Memory B cell (primary cell): ENCODE data around the gene ZNF516.

Experiments used
- ATAC-seq: fragments of 150-1000 bp; cut with Tn5 transposase; 2 replicates; pipeline ENCODE4 v1.10.0; 2021; ENCODE audit warnings: low read depth, mild to moderate bottlenecking, moderate library complexity
- DNase-seq, 2 donors: peaks; one replicate each; pipeline ENCODE4 v3.0.0; 2022; ENCODE audit warnings: low spot score in 2 of 2
- H3K27ac Mint-ChIP-seq: one replicate; pipeline ENCODE4 v1.8.0; 2022; ENCODE audit warnings: mild to moderate bottlenecking, moderate library complexity, mixed read lengths
- H3K27me3 Mint-ChIP-seq: one replicate; pipeline ENCODE4 v1.8.0; 2022; ENCODE audit warnings: mixed read lengths
- H3K36me3 Mint-ChIP-seq: one replicate; pipeline ENCODE4 v1.8.0; 2022; ENCODE audit warnings: mild to moderate bottlenecking, mixed read lengths
- H3K4me1 Mint-ChIP-seq: one replicate; pipeline ENCODE4 v1.8.0; 2022; ENCODE audit warnings: mixed read lengths
- H3K4me3 Mint-ChIP-seq: one replicate; pipeline ENCODE4 v1.8.0; 2022; ENCODE audit warnings: mild to moderate bottlenecking, moderate library complexity, mixed read lengths
- H3K9me3 Mint-ChIP-seq: one replicate; pipeline ENCODE4 v1.8.0; 2022; ENCODE audit warnings: mixed read lengths

ZNF516 gene

GRCh38 chr18:76391746-76392145 is 103.3 kb downstream of the ZNF516 start:
- ATAC-seq (no peak), DNase-seq (no peak)
- Mint-ChIP-seq H3K36me3 (no peaks in the 10 kb centered on the region), H3K27ac (no peak overlapping the region), H3K27me3 (no peaks in the 10 kb centered on the region), H3K4me1 (peaks cover 8% of the 10 kb centered on the region), H3K4me3 (no peak overlapping the region), H3K9me3 (no peaks in the 10 kb centered on the region)

GRCh38 chr18:76391038-76391437 is 104.0 kb downstream of the ZNF516 start:
- H3K27me3 Mint-ChIP-seq = no peaks in the 10 kb centered on the region
- DNase-seq (no peak), ATAC-seq (no peak)
- H3K27ac Mint-ChIP-seq = no peak overlapping the region
- H3K4me3 Mint-ChIP-seq = no peak overlapping the region
- H3K36me3 Mint-ChIP-seq = no peaks in the 10 kb centered on the region
- peaks cover 8% of the 10 kb centered on the region for H3K4me1 Mint-ChIP-seq
- no peaks in the 10 kb centered on the region for H3K9me3 Mint-ChIP-seq

GRCh38 chr18:76390452-76391035 is 104.5 kb downstream of the ZNF516 start:
- Mint-ChIP-seq H3K27ac (no peak overlapping the region), H3K9me3 (no peaks in the 10 kb centered on the region), H3K4me3 (no peak overlapping the region), H3K36me3 (no peaks in the 10 kb centered on the region), H3K27me3 (no peaks in the 10 kb centered on the region), H3K4me1 (peaks cover 8% of the 10 kb centered on the region)
- no peak for ATAC-seq
- DNase-seq = no peak

GRCh38 chr18:76389716-76390115 is 105.3 kb downstream of the ZNF516 start:
- Mint-ChIP-seq H3K36me3 (no peaks in the 10 kb centered on the region), H3K9me3 (no peaks in the 10 kb centered on the region), H3K4me1 (peaks cover 8% of the 10 kb centered on the region), H3K27me3 (no peaks in the 10 kb centered on the region), H3K4me3 (no peak overlapping the region), H3K27ac (no peak overlapping the region)
- ATAC-seq (no peak), DNase-seq (no peak)

GRCh38 chr18:76388891-76389423 is 106.1 kb downstream of the ZNF516 start:
- DNase-seq (no peak), ATAC-seq (no peak)
- Mint-ChIP-seq H3K4me3 (no peak overlapping the region), H3K4me1 (peaks cover 8% of the 10 kb centered on the region), H3K36me3 (no peaks in the 10 kb centered on the region), H3K9me3 (no peaks in the 10 kb centered on the region), H3K27me3 (no peaks in the 10 kb centered on the region), H3K27ac (no peak overlapping the region)

- no peaks in the 10 kb centered on the region for H3K27me3 Mint-ChIP-seq
- ATAC-seq (no peak), DNase-seq (no peak)
- no peak overlapping the region for H3K4me3 Mint-ChIP-seq
- peaks cover 8% of the 10 kb centered on the region for H3K4me1 Mint-ChIP-seq
- H3K36me3 Mint-ChIP-seq = no peaks in the 10 kb centered on the region
- H3K9me3 Mint-ChIP-seq = no peaks in the 10 kb centered on the region
- no peak overlapping the region for H3K27ac Mint-ChIP-seq
Observed at GRCh38 chr18:76388261-76388660, 106.8 kb downstream of the ZNF516 start.

- Mint-ChIP-seq H3K27ac (no peak overlapping the region), H3K9me3 (no peaks in the 10 kb centered on the region), H3K4me3 (no peak overlapping the region), H3K4me1 (peaks cover 8% of the 10 kb centered on the region), H3K27me3 (no peaks in the 10 kb centered on the region), H3K36me3 (no peaks in the 10 kb centered on the region)
- DNase-seq (no peak), ATAC-seq (no peak)
Observed at GRCh38 chr18:76387608-76388007, 107.4 kb downstream of the ZNF516 start.

GRCh38 chr18:76386886-76387285 is 108.2 kb downstream of the ZNF516 start:
- no peaks in the 10 kb centered on the region for H3K27me3 Mint-ChIP-seq
- peaks cover 8% of the 10 kb centered on the region for H3K4me1 Mint-ChIP-seq
- ATAC-seq (no peak), DNase-seq (no peak)
- H3K9me3 Mint-ChIP-seq = no peaks in the 10 kb centered on the region
- no peaks in the 10 kb centered on the region for H3K36me3 Mint-ChIP-seq
- no peak overlapping the region for H3K4me3 Mint-ChIP-seq
- no peak overlapping the region for H3K27ac Mint-ChIP-seq

GRCh38 chr18:76386071-76386470 is 109.0 kb downstream of the ZNF516 start:
- Mint-ChIP-seq H3K36me3 (no peaks in the 10 kb centered on the region), H3K9me3 (no peaks in the 10 kb centered on the region), H3K4me1 (peaks cover 4% of the 10 kb centered on the region), H3K27me3 (no peaks in the 10 kb centered on the region), H3K4me3 (no peak overlapping the region), H3K27ac (no peak overlapping the region)
- no peak for DNase-seq
- no peak for ATAC-seq

GRCh38 chr18:76385681-76385975 is 109.4 kb downstream of the ZNF516 start:
- Mint-ChIP-seq H3K4me1 (peaks cover 3% of the 10 kb centered on the region), H3K27ac (no peak overlapping the region), H3K27me3 (no peaks in the 10 kb centered on the region), H3K9me3 (no peaks in the 10 kb centered on the region), H3K36me3 (no peaks in the 10 kb centered on the region), H3K4me3 (no peak overlapping the region)
- DNase-seq (no peak), ATAC-seq (no peak)

GRCh38 chr18:76384861-76385680 is 110.0 kb downstream of the ZNF516 start:
- H3K27me3 Mint-ChIP-seq = no peaks in the 10 kb centered on the region
- H3K4me3 Mint-ChIP-seq = no peak overlapping the region
- no peak overlapping the region for H3K27ac Mint-ChIP-seq
- H3K9me3 Mint-ChIP-seq = no peaks in the 10 kb centered on the region
- H3K36me3 Mint-ChIP-seq = no peaks in the 10 kb centered on the region
- peaks cover 3% of the 10 kb centered on the region for H3K4me1 Mint-ChIP-seq
- DNase-seq (no peak), ATAC-seq (no peak)

- ATAC-seq (no peak), DNase-seq (no peak)
- Mint-ChIP-seq H3K27ac (no peak overlapping the region), H3K4me3 (no peak overlapping the region), H3K36me3 (no peaks in the 10 kb centered on the region), H3K27me3 (no peaks in the 10 kb centered on the region), H3K9me3 (no peaks in the 10 kb centered on the region), H3K4me1 (peaks cover 3% of the 10 kb centered on the region)
Observed at GRCh38 chr18:76384114-76384790, 110.8 kb downstream of the ZNF516 start.

GRCh38 chr18:76383636-76384035 is 111.4 kb downstream of the ZNF516 start:
- H3K4me1 Mint-ChIP-seq = peaks cover 3% of the 10 kb centered on the region
- no peak overlapping the region for H3K4me3 Mint-ChIP-seq
- no peaks in the 10 kb centered on the region for H3K27me3 Mint-ChIP-seq
- ATAC-seq = no peak
- H3K9me3 Mint-ChIP-seq = no peaks in the 10 kb centered on the region
- H3K36me3 Mint-ChIP-seq = no peaks in the 10 kb centered on the region
- DNase-seq = no peak
- no peak overlapping the region for H3K27ac Mint-ChIP-seq

GRCh38 chr18:76382275-76382674 is 112.8 kb downstream of the ZNF516 start:
- H3K4me3 Mint-ChIP-seq = no peak overlapping the region
- DNase-seq (no peak), ATAC-seq (no peak)
- no peaks in the 10 kb centered on the region for H3K9me3 Mint-ChIP-seq
- no peaks in the 10 kb centered on the region for H3K36me3 Mint-ChIP-seq
- peaks cover 3% of the 10 kb centered on the region for H3K4me1 Mint-ChIP-seq
- no peak overlapping the region for H3K27ac Mint-ChIP-seq
- no peaks in the 10 kb centered on the region for H3K27me3 Mint-ChIP-seq
